ENCODE results near the gene CTSC. TPM values are rescaled to one million over a fixed set of nuclear protein-coding genes. Genes with fewer than 3 reads are reported as not detected.

Gene CTSC
- total and polyA plus RNA-seq, 2 of the 13 experiments (the other 11 are each of a cell fraction or from before 2014, with no cell fraction given) = 144 to 210 TPM

DNA sequence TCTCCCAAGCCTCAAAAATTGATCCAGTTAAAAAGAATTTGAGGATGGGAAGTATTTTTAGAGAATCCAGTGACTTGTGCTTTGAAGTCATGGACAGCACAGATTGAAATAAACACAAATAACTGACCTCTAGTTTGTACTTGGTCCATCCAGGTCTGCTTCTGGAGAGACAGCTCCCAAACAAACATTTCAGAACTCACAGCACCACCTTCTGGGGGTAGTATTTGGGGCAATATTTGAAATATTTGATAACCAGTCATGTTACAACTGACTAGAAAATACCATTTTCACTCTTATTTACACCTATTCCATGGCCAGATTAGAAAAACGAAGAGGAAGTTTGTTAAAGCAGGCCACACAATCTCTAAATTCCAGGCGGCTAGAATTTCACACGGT is 56.2 kb downstream of the CTSC start:
- H3K4me1 ChIP-seq (ENCODE audit: insufficient read depth, low read length) = no peaks in the 10 kb centered on the region
- CTCF ChIA-PET (ENCODE audit: low intra/inter-chr PET ratio, low total read pairs) = no interaction called here
- H2AFZ ChIP-seq (ENCODE audit: low read length) = no peak overlapping the region
- no peaks in the 10 kb centered on the region for H3K79me2 ChIP-seq (ENCODE audit: insufficient read depth, low read length)
- WGBS (ENCODE audit: low lambda C conversion rate) = 49% methylated on average over 3 of the region's 3 CpGs
- H3K36me3 ChIP-seq (replicated peaks in 1 of 2; ENCODE audit: control insufficient read depth in 1 of 2, insufficient read depth in 2 of 2, low read length in 2 of 2) = no peaks in the 10 kb centered on the region
- H3K9me3 ChIP-seq (ENCODE audit: low read length) = no peaks in the 10 kb centered on the region
- BruUV-seq (replicated peaks) = no TSS peak
- TF ChIP-seq SATB2 (CRISPR knock-in tag; IDR thresholded peaks at IDR 0.05) (no peak), TOE1 (CRISPR knock-in tag; IDR thresholded peaks at IDR 0.05) (no peak), NR0B2 (CRISPR knock-in tag; IDR thresholded peaks at IDR 0.05) (no peak), KLF13 (CRISPR knock-in tag; IDR thresholded peaks at IDR 0.05) (no peak), SCMH1 (CRISPR knock-in tag; IDR thresholded peaks at IDR 0.05; ENCODE audit: borderline replicate concordance) (no peak), ATF4 (CRISPR knock-in tag; IDR thresholded peaks at IDR 0.05) (no peak), ZBTB42 (CRISPR knock-in tag; IDR thresholded peaks at IDR 0.05) (no peak), ZSCAN9 (CRISPR knock-in tag; IDR thresholded peaks at IDR 0.05; ENCODE audit: borderline replicate concordance) (no peak), ZNF335 (CRISPR knock-in tag; IDR thresholded peaks at IDR 0.05) (no peak), SNAPC2 (CRISPR knock-in tag; IDR thresholded peaks at IDR 0.05) (no peak), ZNF615 (CRISPR knock-in tag; IDR thresholded peaks at IDR 0.05; ENCODE audit: borderline replicate concordance) (no peak)
- TF ChIP-seq, protein P1, sequence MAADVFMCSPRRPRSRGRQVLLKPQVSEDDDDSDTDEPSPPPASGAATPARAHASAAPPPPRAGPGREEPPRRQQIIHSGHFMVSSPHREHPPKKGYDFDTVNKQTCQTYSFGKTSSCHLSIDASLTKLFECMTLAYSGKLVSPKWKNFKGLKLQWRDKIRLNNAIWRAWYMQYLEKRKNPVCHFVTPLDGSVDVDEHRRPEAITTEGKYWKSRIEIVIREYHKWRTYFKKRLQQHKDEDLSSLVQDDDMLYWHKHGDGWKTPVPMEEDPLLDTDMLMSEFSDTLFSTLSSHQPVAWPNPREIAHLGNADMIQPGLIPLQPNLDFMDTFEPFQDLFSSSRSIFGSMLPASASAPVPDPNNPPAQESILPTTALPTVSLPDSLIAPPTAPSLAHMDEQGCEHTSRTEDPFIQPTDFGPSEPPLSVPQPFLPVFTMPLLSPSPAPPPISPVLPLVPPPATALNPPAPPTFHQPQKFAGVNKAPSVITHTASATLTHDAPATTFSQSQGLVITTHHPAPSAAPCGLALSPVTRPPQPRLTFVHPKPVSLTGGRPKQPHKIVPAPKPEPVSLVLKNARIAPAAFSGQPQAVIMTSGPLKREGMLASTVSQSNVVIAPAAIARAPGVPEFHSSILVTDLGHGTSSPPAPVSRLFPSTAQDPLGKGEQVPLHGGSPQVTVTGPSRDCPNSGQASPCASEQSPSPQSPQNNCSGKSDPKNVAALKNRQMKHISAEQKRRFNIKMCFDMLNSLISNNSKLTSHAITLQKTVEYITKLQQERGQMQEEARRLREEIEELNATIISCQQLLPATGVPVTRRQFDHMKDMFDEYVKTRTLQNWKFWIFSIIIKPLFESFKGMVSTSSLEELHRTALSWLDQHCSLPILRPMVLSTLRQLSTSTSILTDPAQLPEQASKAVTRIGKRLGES (CRISPR knock-in tag; IDR thresholded peaks at IDR 0.05; ENCODE audit: borderline replicate concordance) = no peak
- TF ChIP-seq, protein P2, sequence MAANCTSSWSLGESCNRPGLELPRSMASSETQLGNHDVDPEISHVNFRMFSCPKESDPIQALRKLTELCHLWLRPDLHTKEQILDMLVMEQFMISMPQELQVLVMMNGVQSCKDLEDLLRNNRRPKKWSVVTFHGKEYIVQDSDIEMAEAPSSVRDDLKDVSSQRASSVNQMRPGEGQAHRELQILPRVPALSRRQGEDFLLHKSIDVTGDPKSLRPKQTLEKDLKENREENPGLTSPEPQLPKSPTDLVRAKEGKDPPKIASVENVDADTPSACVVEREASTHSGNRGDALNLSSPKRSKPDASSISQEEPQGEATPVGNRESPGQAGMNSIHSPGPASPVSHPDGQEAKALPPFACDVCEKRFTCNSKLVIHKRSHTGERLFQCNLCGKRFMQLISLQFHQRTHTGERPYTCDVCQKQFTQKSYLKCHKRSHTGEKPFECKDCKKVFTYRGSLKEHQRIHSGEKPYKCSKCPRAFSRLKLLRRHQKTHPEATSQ (CRISPR knock-in tag; IDR thresholded peaks at IDR 0.05; ENCODE audit: borderline replicate concordance) = no peak
- no peaks in the 10 kb centered on the region for H4K20me1 ChIP-seq (ENCODE audit: insufficient read depth, low read length)
- no peaks in the 10 kb centered on the region for H3K27me3 ChIP-seq (ENCODE audit: control insufficient read depth in 1 of 2, insufficient read depth in 2 of 2, low read length in 2 of 2)
- no peak overlapping the region for H3K4me3 ChIP-seq (replicated peaks in 1 of 3; ENCODE audit: insufficient read depth in 1 of 3, low read depth in 2 of 3, low read length in 3 of 3)
- no peak overlapping the region for H3K4me2 ChIP-seq (ENCODE audit: low read depth, low read length)
- no peak overlapping the region for H3K9ac ChIP-seq (ENCODE audit: insufficient read depth, low read depth, low read length)
- POLR2A ChIA-PET = no interaction called here
- ATAC-seq = no peak
- no peak for DNase-seq (ENCODE audit: low spot score)
- intact Hi-C loops (cut with micrococcal nuclease; ENCODE audit: unreplicated experiment) (no loop called here), in situ Hi-C loops (cut with HindIII; ENCODE audit: extremely low pct_ligation_motif_present, low pct_unique_long_range_greater_than_20kb) (no loop called here)
- no peak for FAIRE-seq
- H3K27ac ChIP-seq (ENCODE audit: extremely low read length, insufficient read depth, low read length) = no peak overlapping the region
